IMR-90 (cell line): Measurements from ENCODE around the gene CEP170B. TPM values are rescaled to one million over a fixed set of nuclear protein-coding genes. Genes with fewer than 3 reads are reported as not detected.

Experiments
- ATAC-seq: fragments of 200-7000 bp; cut with Tn5 transposase; 2 replicates; pipeline ENCODE4 v1.9.1; 2020; ENCODE audit warnings: low read depth, mild to moderate bottlenecking, moderate library complexity
- BruUV-seq: library from RNA; stranded (reverse); fragments of 400-500 nt; replicated peaks from 2 replicates; lab custom pipeline; 2021; lab: Mats Ljungman, UMichigan
- CTCF ChIA-PET: fragments of 300-600 bp; formaldehyde crosslinking; extraction: SDS; loops from one replicate; lab custom pipeline; 2021; ENCODE audit warnings: antibody characterized with exemption; lab: Yijun Ruan, JAX
- POLR2A ChIA-PET: fragments of 300-600 bp; sonication (Branson Sonifier 250); formaldehyde crosslinking; loops from one replicate; lab custom pipeline; 2022; ENCODE audit warnings: antibody characterized with exemption; ENCODE audit not compliant: unreplicated experiment; lab: Charles Lee
- DNase-seq: peaks from one replicate; pipeline ENCODE4 v3.0.0; 2013
- H2AFZ ChIP-seq: replicated peaks from 2 replicates; pipeline ENCODE3; 2013; ENCODE audit warnings: low read length, mild to moderate bottlenecking; ENCODE audit not compliant: poor library complexity
- H2AK5ac ChIP-seq: 2 replicates; pipeline ENCODE4 v1.6.1; 2013; ENCODE audit warnings: low read depth, low read length, inconsistent platforms
- H2AK9ac ChIP-seq: replicated peaks from 2 replicates; pipeline ENCODE3; 2013; ENCODE audit warnings: mild to moderate bottlenecking, low read depth, low read length, moderate library complexity; ENCODE audit not compliant: poor library complexity
- H2BK120ac ChIP-seq: 2 replicates; pipeline ENCODE4 v1.6.1; 2013; ENCODE audit warnings: low read depth, low read length, inconsistent platforms
- H2BK15ac ChIP-seq: 3 replicates; pipeline ENCODE4 v1.6.1; 2013; ENCODE audit warnings: low read depth, low read length, inconsistent platforms
- H2BK20ac ChIP-seq: 2 replicates; pipeline ENCODE4 v1.6.1; 2013; ENCODE audit warnings: low read depth, mild to moderate bottlenecking, inconsistent platforms, low read length, moderate library complexity
- H2BK5ac ChIP-seq: 2 replicates; pipeline ENCODE4 v1.6.1; 2013; ENCODE audit warnings: mild to moderate bottlenecking, low read depth, low read length, inconsistent platforms; ENCODE audit not compliant: poor library complexity, severe bottlenecking
- H3K14ac ChIP-seq: replicated peaks from 2 replicates; pipeline ENCODE4 v1.6.1; 2013; ENCODE audit warnings: low read depth, low read length, inconsistent platforms
- H3K18ac ChIP-seq: 2 replicates; pipeline ENCODE4 v1.6.1; 2013; ENCODE audit warnings: low read depth, low read length, control low read depth
- H3K23ac ChIP-seq: 2 replicates; pipeline ENCODE4 v1.6.1; 2013; ENCODE audit warnings: low read depth, low read length, inconsistent platforms
- H3K27ac ChIP-seq: 2 replicates; pipeline ENCODE4 v1.5.1; 2013; ENCODE audit warnings: mild to moderate bottlenecking, control low read depth, low read length; ENCODE audit not compliant: insufficient read depth
- H3K27me3 ChIP-seq: 2 replicates; pipeline ENCODE4 v1.6.1; 2013; ENCODE audit warnings: low read length; ENCODE audit not compliant: control insufficient read depth, insufficient read depth
- H3K36me3 ChIP-seq: 2 replicates; pipeline ENCODE4 v1.6.1; 2013; ENCODE audit warnings: low read length, mixed read lengths; ENCODE audit not compliant: control insufficient read depth, insufficient read depth
- H3K4ac ChIP-seq: 2 replicates; pipeline ENCODE4 v1.6.1; 2013; ENCODE audit warnings: low read depth, low read length, inconsistent platforms
- H3K4me1 ChIP-seq: 2 replicates; pipeline ENCODE4 v1.6.1; 2013; ENCODE audit warnings: low read length, mixed read lengths; ENCODE audit not compliant: control insufficient read depth, insufficient read depth
- H3K4me2 ChIP-seq: 2 replicates; pipeline ENCODE4 v1.6.1; 2013; ENCODE audit warnings: low read depth, mild to moderate bottlenecking, control low read depth, low read length, moderate library complexity
- H3K4me3 ChIP-seq: 2 replicates; pipeline ENCODE4 v1.5.1; 2013; ENCODE audit warnings: low read depth, mild to moderate bottlenecking, control low read depth, low read length, moderate library complexity; ENCODE audit not compliant: insufficient read depth
- H3K56ac ChIP-seq: 2 replicates; pipeline ENCODE4 v1.6.1; 2013; ENCODE audit warnings: low read length, inconsistent platforms; ENCODE audit not compliant: insufficient read depth; ENCODE audit errors: extremely low read depth
- H3K79me1 ChIP-seq, 2 experiments: 2 replicates each; pipeline ENCODE4 v1.6.1; 2013; ENCODE audit warnings: low read length in 2 of 2, inconsistent platforms in 1 of 2, low read depth in 1 of 2
- H3K9ac ChIP-seq: 2 replicates; pipeline ENCODE4 v1.6.1; 2013; ENCODE audit warnings: low read depth, low read length, control low read depth
- H3K9me1 ChIP-seq: 2 replicates; pipeline ENCODE4 v1.6.1; 2013; ENCODE audit warnings: low read length, inconsistent platforms; ENCODE audit not compliant: insufficient read depth
- H3K9me3 ChIP-seq: 2 replicates; pipeline ENCODE4 v1.6.1; 2013; ENCODE audit warnings: low read length; ENCODE audit not compliant: control insufficient read depth, insufficient read depth
- H4K20me1 ChIP-seq: 2 replicates; pipeline ENCODE4 v1.6.1; 2013; ENCODE audit warnings: low read length, inconsistent platforms; ENCODE audit not compliant: insufficient read depth
- H4K5ac ChIP-seq: 2 replicates; pipeline ENCODE4 v1.6.1; 2013; ENCODE audit warnings: mild to moderate bottlenecking, low read depth, low read length, control low read depth
- H4K8ac ChIP-seq, 2 experiments: 2 replicates each; pipeline ENCODE4 v1.6.1; 2013; ENCODE audit warnings: low read depth in 2 of 2, low read length in 2 of 2, control low read depth in 1 of 2, inconsistent platforms in 1 of 2
- H4K91ac ChIP-seq: 2 replicates; pipeline ENCODE4 v1.6.1; 2013; ENCODE audit warnings: low read depth, low read length, inconsistent platforms; ENCODE audit not compliant: insufficient read depth
- CEBPB ChIP-seq: IDR thresholded peaks from 2 replicates; pipeline ENCODE4 v1.6.1; 2012; ENCODE audit warnings: low read depth, low read length, improper control_type of control experiment
- CHD1 ChIP-seq: IDR thresholded peaks from 2 replicates; pipeline ENCODE4 v1.6.1; 2012; ENCODE audit warnings: low read depth, low read length, improper control_type of control experiment
- CTCF ChIP-seq: conservative IDR thresholded peaks from 2 replicates; pipeline ENCODE4 v1.5.1; 2012; ENCODE audit warnings: mild to moderate bottlenecking, low read depth, low read length, improper control_type of control experiment
- ELK1 ChIP-seq: fragments of 150-350 bp; IDR thresholded peaks from 2 replicates; pipeline ENCODE4 v1.6.1; 2016; ENCODE audit warnings: low read depth, mild to moderate bottlenecking, low read length, moderate library complexity, borderline replicate concordance
- FOS ChIP-seq: fragments of 150-350 bp; IDR thresholded peaks from 2 replicates; pipeline ENCODE4 v1.6.1; 2016; ENCODE audit warnings: low read depth, low read length
- MAFK ChIP-seq: IDR thresholded peaks from 2 replicates; pipeline ENCODE4 v1.6.1; 2012; ENCODE audit warnings: low read depth, low read length, improper control_type of control experiment
- RAD21 ChIP-seq: IDR thresholded peaks from 2 replicates; pipeline ENCODE4 v1.6.1; 2012; ENCODE audit warnings: low read length, improper control_type of control experiment
- RCOR1 ChIP-seq: IDR thresholded peaks from 2 replicates; pipeline ENCODE4 v1.6.1; 2012; ENCODE audit warnings: mild to moderate bottlenecking, low read length, improper control_type of control experiment; ENCODE audit not compliant: insufficient replicate concordance
- RFX5 ChIP-seq: IDR thresholded peaks from 2 replicates; pipeline ENCODE4 v1.8.0; 2012; ENCODE audit warnings: low read depth, mild to moderate bottlenecking, low read length, moderate library complexity
- SMC3 ChIP-seq: fragments of 150-350 bp; IDR thresholded peaks from 2 replicates; pipeline ENCODE4 v1.6.1; 2016; ENCODE audit warnings: low read depth, mild to moderate bottlenecking, antibody characterized with exemption, low read length, moderate library complexity
- USF2 ChIP-seq: fragments of 150-350 bp; IDR thresholded peaks from 2 replicates; pipeline ENCODE4 v1.6.1; 2017; ENCODE audit warnings: mild to moderate bottlenecking, antibody characterized with exemption, low read length, low read depth
- WGBS, 2 experiments: methylation state at CpG; one replicate each; pipeline versions ENCODE4 v1.1.5 to v1.1.7; 2013; ENCODE audit warnings: missing lambda C conversion rate in 2 of 2; ENCODE audit not compliant: insufficient read length in 1 of 2; ENCODE audit errors: extremely low coverage in 2 of 2; 5-methylcytosine and 5-hydroxymethylcytosine counted together
- dilution Hi-C: fragments of 300-500 bp; cut with HindIII; formaldehyde crosslinking; loops from one replicate; pipeline ENCODE4 v1.14.3; 2018; ENCODE audit warnings: low sequenced_read_pairs; ENCODE audit not compliant: unreplicated experiment
- in situ Hi-C: fragments of 300-500 bp; cut with MboI; formaldehyde crosslinking; loops from 3 replicates; pipeline ENCODE4 v1.14.3; 2019; ENCODE audit warnings: low sequenced_read_pairs, inconsistent platforms, mixed read lengths
- intact Hi-C: fragments of 100-400 bp; cut with micrococcal nuclease; formaldehyde crosslinking; loops from 2 replicates; pipeline ENCODE4 v1.10.0; 2022
- polyA plus RNA-seq, 3 experiments: library from polyadenylated mRNA; depleted of rRNA; stranded (reverse); fragments of >200 nt; gene quantifications; 2 replicates each; pipeline ENCODE4 v1.2.3, GENCODE V29; 2012; ENCODE audit warnings: low replicate concordance in 1 of 3
- total RNA-seq: library from RNA; depleted of rRNA; stranded (reverse); fragments of >200 nt; gene quantifications from 2 replicates; pipeline ENCODE4 v1.2.3, GENCODE V29; 2012

Gene CEP170B
- total and polyA plus RNA-seq, 2 of the 4 experiments (the other 2 are of a cell fraction), result 3.6 to 13.1 TPM

- no peak overlapping the region for H3K4ac ChIP-seq
- no peak overlapping the region for H4K8ac ChIP-seq
- no peak overlapping the region for H4K91ac ChIP-seq
- H3K79me1 ChIP-seq, result no peaks in the 10 kb centered on the region
- H3K4me2 ChIP-seq, result no peak overlapping the region
- no peak overlapping the region for H2BK120ac ChIP-seq
- BruUV-seq, result no TSS peak
- no peak overlapping the region for H3K9ac ChIP-seq
- ATAC-seq, result no peak
- TF ChIP-seq RFX5 (no peak), FOS (no peak), CEBPB (no peak), ELK1 (no peak), SMC3 (no peak), RAD21 (no peak), USF2 (no peak), CTCF (no peak), MAFK (no peak), CHD1 (no peak), RCOR1 (no peak)
- H4K20me1 ChIP-seq, result no peaks in the 10 kb centered on the region; the same call in 1 of the 2 replicates
- 40% methylated on average over 1 of the region's 3 CpGs; no CpG with 5 or more reads in 1 of the 2 experiments for WGBS, 2 experiments
- DNase-seq, result no peak
- ChIA-PET POLR2A (no interaction called here), CTCF (no interaction called here)
- dilution Hi-C loops, result no loop called here
- H2BK15ac ChIP-seq, result no peak overlapping the region
- no peak overlapping the region for H3K18ac ChIP-seq
- no peak overlapping the region for H3K27ac ChIP-seq
- peaks cover 5% of the 10 kb centered on the region for H3K9me3 ChIP-seq
- H3K23ac ChIP-seq, result no peak overlapping the region
- no peak overlapping the region for H4K5ac ChIP-seq
- no peak overlapping the region for H3K4me3 ChIP-seq
- no peak overlapping the region for H2BK5ac ChIP-seq
- no peaks in the 10 kb centered on the region; the same call in 1 of the 2 replicates for H3K4me1 ChIP-seq
- intact Hi-C loops, result no loop called here
- H3K14ac ChIP-seq, result no peak overlapping the region
- peaks cover 67% of the 10 kb centered on the region for H3K27me3 ChIP-seq
- H2AFZ ChIP-seq, result no peak overlapping the region
- no peak overlapping the region for H2AK9ac ChIP-seq
- no peaks in the 10 kb centered on the region for H3K9me1 ChIP-seq
- no peaks in the 10 kb centered on the region for H3K36me3 ChIP-seq
- no peak overlapping the region for H3K56ac ChIP-seq
- H2BK20ac ChIP-seq, result no peak overlapping the region
- in situ Hi-C loops, result no loop called here
- H2AK5ac ChIP-seq, result no peak overlapping the region
Observed at GRCh38 chr14:104845834-104846441, 19.1 kb upstream of the CEP170B start.
